Measurements from ENCODE around the gene CIDEB. TPM values are rescaled to one million over a fixed set of nuclear protein-coding genes. Genes with fewer than 3 reads are reported as not detected.

The CIDEB gene
- total and polyA plus RNA-seq, 2 of the 13 experiments (the other 11 are each of a cell fraction or from before 2014, with no cell fraction given), result 35.8 to 110 TPM

- no peak for TF ChIP-seq ZNF276 (CRISPR knock-in tag; IDR thresholded peaks at IDR 0.05; ENCODE audit: low read depth)
- no peak for TF ChIP-seq ZNF704 (CRISPR knock-in tag; IDR thresholded peaks at IDR 0.05; ENCODE audit: borderline replicate concordance)
- TF ChIP-seq MTA3 (CRISPR knock-in tag; IDR thresholded peaks at IDR 0.05), result no peak
- no peak for TF ChIP-seq NR2F6 (IDR thresholded peaks at IDR 0.05)
- TF ChIP-seq NR2F6 (CRISPR knock-in tag; IDR thresholded peaks at IDR 0.05), result no peak
- no peak for TF ChIP-seq ZNF547 (CRISPR knock-in tag; IDR thresholded peaks at IDR 0.05)
- no peak for TF ChIP-seq ZNF557 (CRISPR knock-in tag; IDR thresholded peaks at IDR 0.05)
Observed at GRCh38 chr14:24309538-24310264, 1.9 kb upstream of the CIDEB start, which contains the start of gene LTB4R2 (continued).

- Histone ChIP-seq H3K4me3 (replicated peaks in 1 of 3; ENCODE audit: insufficient read depth in 1 of 3, low read depth in 2 of 3, low read length in 3 of 3) (peak overlapping the region in 2 of 3 experiments; percentile 44 to 73; a peak in 3 of 6 replicates), H4K20me1 (ENCODE audit: insufficient read depth, low read length) (no peaks in the 10 kb centered on the region), H3K27ac (ENCODE audit: extremely low read length, insufficient read depth, low read length) (peak overlapping the region; percentile 90), H3K36me3 (replicated peaks in 1 of 2; ENCODE audit: control insufficient read depth in 1 of 2, insufficient read depth in 2 of 2, low read length in 2 of 2) (peaks cover 31 to 35% of the 10 kb centered on the region in 2 experiments), H3K4me2 (ENCODE audit: low read depth, low read length) (peak overlapping the region; percentile 92), H2AFZ (ENCODE audit: low read length) (no peak overlapping the region), H3K4me1 (ENCODE audit: insufficient read depth, low read length) (peaks cover 48% of the 10 kb centered on the region), H3K27me3 (ENCODE audit: control insufficient read depth in 1 of 2, insufficient read depth in 2 of 2, low read length in 2 of 2) (no peaks in the 10 kb centered on the region; a peak in 1 of 5 replicates), H3K9ac (ENCODE audit: insufficient read depth, low read depth, low read length) (peak overlapping the region; percentile 86), H3K79me2 (ENCODE audit: insufficient read depth, low read length) (peaks cover 9% of the 10 kb centered on the region), H3K9me3 (ENCODE audit: low read length) (no peaks in the 10 kb centered on the region)
- 86% methylated on average over 7 of the region's 7 CpGs for WGBS (ENCODE audit: low lambda C conversion rate)
- ATAC-seq, result no peak; the same call in 1 of the 3 replicates
- BruUV-seq (replicated peaks), result no TSS peak
- ChIA-PET CTCF (ENCODE audit: low intra/inter-chr PET ratio, low total read pairs) (interaction anchor here (1.2 to 3.4 kb wide), 5 partner anchors 8 to 123 kb away, joined by 3 to 45 read pairs (median 7); partner anchors contain the start of genes DHRS1, MDP1, NOP9 and TINF2), POLR2A (interaction anchor here (0.6 to 24.7 kb wide), 47 partner anchors 8 to 1002 kb away, joined by 3 to 850 read pairs (median 7); partner anchors contain the start of genes BCL2L2, CBLN3, CHMP4A and DCAF11)
- intact Hi-C loops (cut with micrococcal nuclease; ENCODE audit: unreplicated experiment), result loop anchor here (2.0 kb wide), 1 partner anchor 66 kb away; the partner anchor contains the start of gene TINF2
- FAIRE-seq, result no peak
- in situ Hi-C loops (cut with HindIII; ENCODE audit: extremely low pct_ligation_motif_present, low pct_unique_long_range_greater_than_20kb), result no loop called here
- no peak for DNase-seq (ENCODE audit: low spot score)
- TF ChIP-seq ZNF704 (CRISPR knock-in tag; IDR thresholded peaks at IDR 0.05; ENCODE audit: borderline replicate concordance), result no peak
- TF ChIP-seq HOXA9 (CRISPR knock-in tag; IDR thresholded peaks at IDR 0.05; ENCODE audit: borderline replicate concordance), result no peak
- TF ChIP-seq POGK (CRISPR knock-in tag; conservative IDR thresholded peaks at IDR 0.05), result no peak
- no peak; the same call in 1 of the 2 replicates for TF ChIP-seq ZC3H4 (CRISPR knock-in tag; IDR thresholded peaks at IDR 0.05; ENCODE audit: borderline replicate concordance)
- TF ChIP-seq ZNF251 (CRISPR knock-in tag; IDR thresholded peaks at IDR 0.05), result no peak; the same call in 1 of the 2 replicates
- no peak for TF ChIP-seq MIER3 (CRISPR knock-in tag; IDR thresholded peaks at IDR 0.05; ENCODE audit: borderline replicate concordance)
Observed at GRCh38 chr14:24308342-24309124, 756 bp upstream of the CIDEB start.

Measured in HepG2 (cell line).